Mesothelial cell of epicardium (in vitro differentiated cells): ENCODE results near the gene ANKRD29. TPM values are rescaled to one million over a fixed set of nuclear protein-coding genes. Genes with fewer than 3 reads are reported as not detected.
"Not testable (repeated sequence)": the region's sequence is repeated elsewhere in the genome, so short reads cannot be mapped to it uniquely, and the experiment has no call there.

ENCODE experiments used
- DNase-seq, 2 experiments: peaks; one replicate each; pipeline ENCODE4 v3.0.0; 2021; ENCODE audit warnings: low spot score in 2 of 2; ENCODE audit not compliant: unreplicated experiment in 2 of 2
- H3K27ac Mint-ChIP-seq: 2 replicates; pipeline ENCODE4 v1.8.0; 2021; ENCODE audit warnings: mixed read lengths
- H3K27me3 Mint-ChIP-seq: 2 replicates; pipeline ENCODE4 v1.8.0; 2021; ENCODE audit warnings: low read depth, mixed read lengths
- H3K36me3 Mint-ChIP-seq: 2 replicates; pipeline ENCODE4 v1.8.0; 2021; ENCODE audit warnings: mixed read lengths
- H3K4me1 Mint-ChIP-seq: 2 replicates; pipeline ENCODE4 v1.8.0; 2021; ENCODE audit warnings: mixed read lengths
- H3K4me3 Mint-ChIP-seq: 2 replicates; pipeline ENCODE4 v1.8.0; 2021; ENCODE audit warnings: mild to moderate bottlenecking, moderate library complexity, mixed read lengths
- H3K9me3 Mint-ChIP-seq: 2 replicates; pipeline ENCODE4 v1.8.0; 2021; ENCODE audit warnings: mixed read lengths
- CTCF ChIP-seq: fragments of 200-600 bp; sonication (generic); IDR thresholded peaks from one replicate; pipeline ENCODE4 v1.5.0; 2021; ENCODE audit warnings: antibody characterized with exemption; ENCODE audit not compliant: unreplicated experiment
- total RNA-seq: library from RNA; stranded (reverse); gene quantifications from 3 replicates; pipeline ENCODE4 v1.2.1, GENCODE V29; 2021

ANKRD29 gene
- total RNA-seq, 1 donor from 2014 or later: 2.3 TPM

- Mint-ChIP-seq H3K9me3 (no peaks in the 10 kb centered on the region), H3K36me3 (peaks cover 49% of the 10 kb centered on the region), H3K4me1 (no peaks in the 10 kb centered on the region), H3K4me3 (no peak overlapping the region), H3K27me3 (no peaks in the 10 kb centered on the region), H3K27ac (no peak overlapping the region)
- no peak for TF ChIP-seq CTCF
- DNase-seq: no peak
Observed at GRCh38 chr18:23560186-23560585, 102.5 kb downstream of the ANKRD29 start.

- peaks cover 59% of the 10 kb centered on the region for H3K36me3 Mint-ChIP-seq
- H3K4me3 Mint-ChIP-seq, DNase-seq, H3K27me3 Mint-ChIP-seq, H3K9me3 Mint-ChIP-seq, H3K4me1 Mint-ChIP-seq, H3K27ac Mint-ChIP-seq: not testable (repeated sequence)
Observed at GRCh38 chr18:23557511-23557910, 105.2 kb downstream of the ANKRD29 start.

GRCh38 chr18:23556145-23556780 is 106.4 kb downstream of the ANKRD29 start:
- no peak for TF ChIP-seq CTCF
- Mint-ChIP-seq H3K4me1 (no peaks in the 10 kb centered on the region), H3K9me3 (no peaks in the 10 kb centered on the region), H3K27me3 (no peaks in the 10 kb centered on the region), H3K27ac (no peak overlapping the region), H3K4me3 (no peak overlapping the region), H3K36me3 (peaks cover 62% of the 10 kb centered on the region)
- no peak for DNase-seq

GRCh38 chr18:23553887-23554286 is 108.8 kb downstream of the ANKRD29 start:
- H3K27ac Mint-ChIP-seq: no peak overlapping the region
- peaks cover 58% of the 10 kb centered on the region for H3K36me3 Mint-ChIP-seq
- H3K4me1 Mint-ChIP-seq: peaks cover 6% of the 10 kb centered on the region
- no peaks in the 10 kb centered on the region for H3K27me3 Mint-ChIP-seq
- no peak overlapping the region for H3K4me3 Mint-ChIP-seq
- no peaks in the 10 kb centered on the region for H3K9me3 Mint-ChIP-seq
- DNase-seq: no peak
- TF ChIP-seq CTCF: no peak

- Mint-ChIP-seq H3K27me3 (no peaks in the 10 kb centered on the region), H3K9me3 (no peaks in the 10 kb centered on the region), H3K36me3 (peaks cover 52% of the 10 kb centered on the region), H3K4me3 (no peak overlapping the region), H3K4me1 (peaks cover 6% of the 10 kb centered on the region), H3K27ac (no peak overlapping the region)
- no peak for TF ChIP-seq CTCF
- no peak for DNase-seq
Observed at GRCh38 chr18:23552505-23552904, 110.2 kb downstream of the ANKRD29 start.

- TF ChIP-seq CTCF: no peak
- DNase-seq: no peak
- H3K27me3 Mint-ChIP-seq: no peaks in the 10 kb centered on the region
- H3K4me1 Mint-ChIP-seq: peaks cover 6% of the 10 kb centered on the region
- no peak overlapping the region for H3K27ac Mint-ChIP-seq
- H3K9me3 Mint-ChIP-seq: no peaks in the 10 kb centered on the region
- H3K4me3 Mint-ChIP-seq: no peak overlapping the region
- peaks cover 51% of the 10 kb centered on the region for H3K36me3 Mint-ChIP-seq
Observed at GRCh38 chr18:23551978-23552377, 110.7 kb downstream of the ANKRD29 start.
